ENCODE measurements around the gene TUBB4B.
A peak's percentile ranks its signal among the peaks of the same experiment; 100 is the strongest.

TUBB4B gene

DNA sequence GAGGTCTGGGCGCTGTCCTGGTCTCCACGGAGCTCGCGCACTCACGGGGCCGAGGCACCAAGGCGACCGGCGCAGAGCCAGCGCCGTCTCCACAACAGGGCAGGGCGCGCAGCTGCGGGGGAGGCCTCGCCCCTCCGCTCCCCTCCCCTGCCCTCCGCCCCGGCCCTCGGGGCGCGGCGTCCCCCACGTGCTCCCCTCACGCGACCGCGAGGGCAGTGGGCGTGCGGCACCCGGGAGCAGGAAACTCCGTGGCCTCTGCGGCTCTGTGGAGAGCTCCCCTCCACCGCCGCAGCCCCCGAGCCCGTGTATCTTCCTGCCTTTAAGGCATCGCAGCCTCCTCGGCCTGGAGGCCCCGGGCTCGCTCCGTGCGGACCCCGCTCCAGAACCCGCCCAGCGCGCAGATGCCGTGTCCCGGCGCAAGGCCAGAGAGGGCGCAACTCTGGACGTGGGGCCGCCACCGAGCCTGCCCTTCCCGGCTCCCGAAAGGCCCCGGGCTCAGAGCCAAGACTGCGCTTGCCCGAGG is 708 bp upstream of the TUBB4B start (continued):
- TF ChIP-seq, protein P1, sequence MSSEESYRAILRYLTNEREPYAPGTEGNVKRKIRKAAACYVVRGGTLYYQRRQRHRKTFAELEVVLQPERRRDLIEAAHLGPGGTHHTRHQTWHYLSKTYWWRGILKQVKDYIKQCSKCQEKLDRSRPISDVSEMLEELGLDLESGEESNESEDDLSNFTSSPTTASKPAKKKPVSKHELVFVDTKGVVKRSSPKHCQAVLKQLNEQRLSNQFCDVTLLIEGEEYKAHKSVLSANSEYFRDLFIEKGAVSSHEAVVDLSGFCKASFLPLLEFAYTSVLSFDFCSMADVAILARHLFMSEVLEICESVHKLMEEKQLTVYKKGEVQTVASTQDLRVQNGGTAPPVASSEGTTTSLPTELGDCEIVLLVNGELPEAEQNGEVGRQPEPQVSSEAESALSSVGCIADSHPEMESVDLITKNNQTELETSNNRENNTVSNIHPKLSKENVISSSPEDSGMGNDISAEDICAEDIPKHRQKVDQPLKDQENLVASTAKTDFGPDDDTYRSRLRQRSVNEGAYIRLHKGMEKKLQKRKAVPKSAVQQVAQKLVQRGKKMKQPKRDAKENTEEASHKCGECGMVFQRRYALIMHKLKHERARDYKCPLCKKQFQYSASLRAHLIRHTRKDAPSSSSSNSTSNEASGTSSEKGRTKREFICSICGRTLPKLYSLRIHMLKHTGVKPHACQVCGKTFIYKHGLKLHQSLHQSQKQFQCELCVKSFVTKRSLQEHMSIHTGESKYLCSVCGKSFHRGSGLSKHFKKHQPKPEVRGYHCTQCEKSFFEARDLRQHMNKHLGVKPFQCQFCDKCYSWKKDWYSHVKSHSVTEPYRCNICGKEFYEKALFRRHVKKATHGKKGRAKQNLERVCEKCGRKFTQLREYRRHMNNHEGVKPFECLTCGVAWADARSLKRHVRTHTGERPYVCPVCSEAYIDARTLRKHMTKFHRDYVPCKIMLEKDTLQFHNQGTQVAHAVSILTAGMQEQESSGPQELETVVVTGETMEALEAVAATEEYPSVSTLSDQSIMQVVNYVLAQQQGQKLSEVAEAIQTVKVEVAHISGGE (tag by site-specific recombination; conservative IDR thresholded peaks at IDR 0.05; ENCODE audit: low read depth), result peak; percentile 57
- TF ChIP-seq GLI4 (tag by site-specific recombination; IDR thresholded peaks at IDR 0.05) (peak; percentile 87; the same call in 1 of the 2 replicates), ZNF510 (tag by site-specific recombination; IDR thresholded peaks at IDR 0.05; ENCODE audit: insufficient replicate concordance) (no peak), ZNF302 (tag by site-specific recombination; IDR thresholded peaks at IDR 0.05; ENCODE audit: low read depth) (no peak), ZNF416 (tag by site-specific recombination; IDR thresholded peaks at IDR 0.05) (no peak), ZNF473 (tag by site-specific recombination; IDR thresholded peaks at IDR 0.05) (no peak), ZNF501 (tag by site-specific recombination; IDR thresholded peaks at IDR 0.05) (no peak; the same call in 1 of the 2 replicates), OSR2 (tag by site-specific recombination; IDR thresholded peaks at IDR 0.05) (no peak; the same call in 1 of the 2 replicates), ZSCAN16 (tag by site-specific recombination; IDR thresholded peaks at IDR 0.05) (0 out of 2 replicates have a peak, but pooled peaks have one; percentile 63), ZNF138 (tag by site-specific recombination; IDR thresholded peaks at IDR 0.05; ENCODE audit: borderline replicate concordance) (no peak), GLIS1 (tag by site-specific recombination; IDR thresholded peaks at IDR 0.05) (peak; percentile 88), ZNF776 (tag by site-specific recombination; IDR thresholded peaks at IDR 0.05; ENCODE audit: borderline replicate concordance) (no peak), ZBTB48 (tag by site-specific recombination; IDR thresholded peaks at IDR 0.05) (peak; percentile 74), ZNF114 (tag by site-specific recombination; IDR thresholded peaks at IDR 0.05) (no peak), ZNF48 (tag by site-specific recombination; IDR thresholded peaks at IDR 0.05) (no peak), ZNF558 (tag by site-specific recombination; IDR thresholded peaks at IDR 0.05) (no peak), ZNF146 (tag by site-specific recombination; IDR thresholded peaks at IDR 0.05) (peak; percentile 22; the same call in 1 of the 2 replicates), ZFP69B (tag by site-specific recombination; IDR thresholded peaks at IDR 0.05) (peak; percentile 80), ZNF530 (tag by site-specific recombination; IDR thresholded peaks at IDR 0.05; ENCODE audit: low read depth) (no peak)
- TF ChIP-seq, protein P2, sequence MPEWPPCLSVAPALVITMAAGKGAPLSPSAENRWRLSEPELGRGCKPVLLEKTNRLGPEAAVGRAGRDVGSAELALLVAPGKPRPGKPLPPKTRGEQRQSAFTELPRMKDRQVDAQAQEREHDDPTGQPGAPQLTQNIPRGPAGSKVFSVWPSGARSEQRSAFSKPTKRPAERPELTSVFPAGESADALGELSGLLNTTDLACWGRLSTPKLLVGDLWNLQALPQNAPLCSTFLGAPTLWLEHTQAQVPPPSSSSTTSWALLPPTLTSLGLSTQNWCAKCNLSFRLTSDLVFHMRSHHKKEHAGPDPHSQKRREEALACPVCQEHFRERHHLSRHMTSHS (tag by site-specific recombination; IDR thresholded peaks at IDR 0.05), result no peak
- TF ChIP-seq, protein P3, sequence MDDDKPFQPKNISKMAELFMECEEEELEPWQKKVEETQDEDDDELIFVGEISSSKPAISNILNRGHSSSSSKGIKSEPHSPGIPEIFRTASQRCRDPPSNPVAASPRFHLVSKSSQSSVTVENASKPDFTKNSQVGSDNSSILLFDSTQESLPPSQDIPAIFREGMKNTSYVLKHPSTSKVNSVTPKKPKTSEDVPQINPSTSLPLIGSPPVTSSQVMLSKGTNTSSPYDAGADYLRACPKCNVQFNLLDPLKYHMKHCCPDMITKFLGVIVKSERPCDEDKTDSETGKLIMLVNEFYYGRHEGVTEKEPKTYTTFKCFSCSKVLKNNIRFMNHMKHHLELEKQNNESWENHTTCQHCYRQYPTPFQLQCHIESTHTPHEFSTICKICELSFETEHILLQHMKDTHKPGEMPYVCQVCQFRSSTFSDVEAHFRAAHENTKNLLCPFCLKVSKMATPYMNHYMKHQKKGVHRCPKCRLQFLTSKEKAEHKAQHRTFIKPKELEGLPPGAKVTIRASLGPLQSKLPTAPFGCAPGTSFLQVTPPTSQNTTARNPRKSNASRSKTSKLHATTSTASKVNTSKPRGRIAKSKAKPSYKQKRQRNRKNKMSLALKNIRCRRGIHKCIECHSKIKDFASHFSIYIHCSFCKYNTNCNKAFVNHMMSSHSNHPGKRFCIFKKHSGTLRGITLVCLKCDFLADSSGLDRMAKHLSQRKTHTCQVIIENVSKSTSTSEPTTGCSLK (tag by site-specific recombination; IDR thresholded peaks at IDR 0.05), result no peak
- TF ChIP-seq, protein P4, sequence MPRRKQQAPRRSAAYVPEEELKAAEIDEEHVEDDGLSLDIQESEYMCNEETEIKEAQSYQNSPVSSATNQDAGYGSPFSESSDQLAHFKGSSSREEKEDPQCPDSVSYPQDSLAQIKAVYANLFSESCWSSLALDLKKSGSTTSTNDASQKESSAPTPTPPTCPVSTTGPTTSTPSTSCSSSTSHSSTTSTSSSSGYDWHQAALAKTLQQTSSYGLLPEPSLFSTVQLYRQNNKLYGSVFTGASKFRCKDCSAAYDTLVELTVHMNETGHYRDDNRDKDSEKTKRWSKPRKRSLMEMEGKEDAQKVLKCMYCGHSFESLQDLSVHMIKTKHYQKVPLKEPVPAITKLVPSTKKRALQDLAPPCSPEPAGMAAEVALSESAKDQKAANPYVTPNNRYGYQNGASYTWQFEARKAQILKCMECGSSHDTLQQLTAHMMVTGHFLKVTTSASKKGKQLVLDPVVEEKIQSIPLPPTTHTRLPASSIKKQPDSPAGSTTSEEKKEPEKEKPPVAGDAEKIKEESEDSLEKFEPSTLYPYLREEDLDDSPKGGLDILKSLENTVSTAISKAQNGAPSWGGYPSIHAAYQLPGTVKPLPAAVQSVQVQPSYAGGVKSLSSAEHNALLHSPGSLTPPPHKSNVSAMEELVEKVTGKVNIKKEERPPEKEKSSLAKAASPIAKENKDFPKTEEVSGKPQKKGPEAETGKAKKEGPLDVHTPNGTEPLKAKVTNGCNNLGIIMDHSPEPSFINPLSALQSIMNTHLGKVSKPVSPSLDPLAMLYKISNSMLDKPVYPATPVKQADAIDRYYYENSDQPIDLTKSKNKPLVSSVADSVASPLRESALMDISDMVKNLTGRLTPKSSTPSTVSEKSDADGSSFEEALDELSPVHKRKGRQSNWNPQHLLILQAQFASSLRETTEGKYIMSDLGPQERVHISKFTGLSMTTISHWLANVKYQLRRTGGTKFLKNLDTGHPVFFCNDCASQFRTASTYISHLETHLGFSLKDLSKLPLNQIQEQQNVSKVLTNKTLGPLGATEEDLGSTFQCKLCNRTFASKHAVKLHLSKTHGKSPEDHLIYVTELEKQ (tag by site-specific recombination; IDR thresholded peaks at IDR 0.05; ENCODE audit: borderline replicate concordance), result peak; percentile 63; the same call in 1 of the 2 replicates
- TF ChIP-seq, protein P5, sequence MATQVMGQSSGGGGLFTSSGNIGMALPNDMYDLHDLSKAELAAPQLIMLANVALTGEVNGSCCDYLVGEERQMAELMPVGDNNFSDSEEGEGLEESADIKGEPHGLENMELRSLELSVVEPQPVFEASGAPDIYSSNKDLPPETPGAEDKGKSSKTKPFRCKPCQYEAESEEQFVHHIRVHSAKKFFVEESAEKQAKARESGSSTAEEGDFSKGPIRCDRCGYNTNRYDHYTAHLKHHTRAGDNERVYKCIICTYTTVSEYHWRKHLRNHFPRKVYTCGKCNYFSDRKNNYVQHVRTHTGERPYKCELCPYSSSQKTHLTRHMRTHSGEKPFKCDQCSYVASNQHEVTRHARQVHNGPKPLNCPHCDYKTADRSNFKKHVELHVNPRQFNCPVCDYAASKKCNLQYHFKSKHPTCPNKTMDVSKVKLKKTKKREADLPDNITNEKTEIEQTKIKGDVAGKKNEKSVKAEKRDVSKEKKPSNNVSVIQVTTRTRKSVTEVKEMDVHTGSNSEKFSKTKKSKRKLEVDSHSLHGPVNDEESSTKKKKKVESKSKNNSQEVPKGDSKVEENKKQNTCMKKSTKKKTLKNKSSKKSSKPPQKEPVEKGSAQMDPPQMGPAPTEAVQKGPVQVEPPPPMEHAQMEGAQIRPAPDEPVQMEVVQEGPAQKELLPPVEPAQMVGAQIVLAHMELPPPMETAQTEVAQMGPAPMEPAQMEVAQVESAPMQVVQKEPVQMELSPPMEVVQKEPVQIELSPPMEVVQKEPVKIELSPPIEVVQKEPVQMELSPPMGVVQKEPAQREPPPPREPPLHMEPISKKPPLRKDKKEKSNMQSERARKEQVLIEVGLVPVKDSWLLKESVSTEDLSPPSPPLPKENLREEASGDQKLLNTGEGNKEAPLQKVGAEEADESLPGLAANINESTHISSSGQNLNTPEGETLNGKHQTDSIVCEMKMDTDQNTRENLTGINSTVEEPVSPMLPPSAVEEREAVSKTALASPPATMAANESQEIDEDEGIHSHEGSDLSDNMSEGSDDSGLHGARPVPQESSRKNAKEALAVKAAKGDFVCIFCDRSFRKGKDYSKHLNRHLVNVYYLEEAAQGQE (tag by site-specific recombination; IDR thresholded peaks at IDR 0.05), result peak; percentile 63; the same call in 1 of the 2 replicates
- TF ChIP-seq, protein P6, sequence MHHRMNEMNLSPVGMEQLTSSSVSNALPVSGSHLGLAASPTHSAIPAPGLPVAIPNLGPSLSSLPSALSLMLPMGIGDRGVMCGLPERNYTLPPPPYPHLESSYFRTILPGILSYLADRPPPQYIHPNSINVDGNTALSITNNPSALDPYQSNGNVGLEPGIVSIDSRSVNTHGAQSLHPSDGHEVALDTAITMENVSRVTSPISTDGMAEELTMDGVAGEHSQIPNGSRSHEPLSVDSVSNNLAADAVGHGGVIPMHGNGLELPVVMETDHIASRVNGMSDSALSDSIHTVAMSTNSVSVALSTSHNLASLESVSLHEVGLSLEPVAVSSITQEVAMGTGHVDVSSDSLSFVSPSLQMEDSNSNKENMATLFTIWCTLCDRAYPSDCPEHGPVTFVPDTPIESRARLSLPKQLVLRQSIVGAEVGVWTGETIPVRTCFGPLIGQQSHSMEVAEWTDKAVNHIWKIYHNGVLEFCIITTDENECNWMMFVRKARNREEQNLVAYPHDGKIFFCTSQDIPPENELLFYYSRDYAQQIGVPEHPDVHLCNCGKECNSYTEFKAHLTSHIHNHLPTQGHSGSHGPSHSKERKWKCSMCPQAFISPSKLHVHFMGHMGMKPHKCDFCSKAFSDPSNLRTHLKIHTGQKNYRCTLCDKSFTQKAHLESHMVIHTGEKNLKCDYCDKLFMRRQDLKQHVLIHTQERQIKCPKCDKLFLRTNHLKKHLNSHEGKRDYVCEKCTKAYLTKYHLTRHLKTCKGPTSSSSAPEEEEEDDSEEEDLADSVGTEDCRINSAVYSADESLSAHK (tag by site-specific recombination; IDR thresholded peaks at IDR 0.05), result peak; percentile 40; the same call in 1 of the 2 replicates

All from HEK293 (cell line).